Uterus (tissue), 2 donors: ENCODE measurements around the gene PHF14.

Experiments
- CTCF ChIP-seq, 4 experiments: fragments of 200-600 bp in 2 of 4; fragments of 450-650 bp in 2 of 4; sonication (generic) in 2 of 4; IDR thresholded peaks; one replicate each; pipeline ENCODE4 v1.5.1; 2016 to 2019; ENCODE audit warnings: antibody characterized with exemption in 4 of 4, mild to moderate bottlenecking in 2 of 4, moderate library complexity in 1 of 4
- POLR2A ChIP-seq, 2 donors: fragments of 450-650 bp; IDR thresholded peaks; one replicate each; pipeline ENCODE4 v1.6.1; 2016; ENCODE audit warnings: antibody characterized with exemption in 2 of 2, mild to moderate bottlenecking in 1 of 2, moderate library complexity in 1 of 2

GRCh38 chr7:11213266-11213665, 239.6 kb downstream of the PHF14 start:
- TF ChIP-seq CTCF (IDR thresholded peaks at IDR 0.05) (no peak), POLR2A (IDR thresholded peaks at IDR 0.05) (no peak)
